Peyer's patch (tissue), 4 donors: Measurements from ENCODE around the gene SNAP25. TPM values are rescaled to one million over a fixed set of nuclear protein-coding genes. Genes with fewer than 3 reads are reported as not detected.

Experiments used
- DNase-seq, 3 donors: peaks; one replicate each; pipeline ENCODE4 v3.0.0-alpha.2; 2017 to 2019
- H3K27ac ChIP-seq, 4 donors: fragments of 200-600 bp; sonication (generic); one replicate each; pipeline ENCODE4 v1.5.1; 2016 to 2019
- H3K27me3 ChIP-seq, 2 donors: fragments of 200-600 bp; sonication (generic); one replicate each; pipeline ENCODE4 v1.5.1; 2019
- H3K36me3 ChIP-seq, 3 donors: fragments of 200-600 bp; sonication (generic); one replicate each; pipeline ENCODE4 v1.5.1; 2016 to 2019
- H3K4me1 ChIP-seq, 4 donors: fragments of 200-600 bp; sonication (generic); one replicate each; pipeline ENCODE4 v1.5.1; 2016 to 2019
- H3K4me3 ChIP-seq, 4 donors: fragments of 200-600 bp; sonication (generic); 1 replicate in 3 of 4; 2 replicates in 1 of 4; pipeline ENCODE4 v1.5.1; 2016 to 2019; ENCODE audit warnings: mild to moderate bottlenecking in 1 of 4
- H3K9me3 ChIP-seq, 4 donors: fragments of 200-600 bp; sonication (generic); one replicate each; pipeline ENCODE4 v1.5.1; 2016 to 2019; ENCODE audit warnings: mild to moderate bottlenecking in 1 of 4
- POLR2A ChIP-seq, 2 donors: fragments of 450-650 bp; IDR thresholded peaks; one replicate each; pipeline ENCODE4 v1.5.1; 2017; ENCODE audit warnings: antibody characterized with exemption in 2 of 2, mild to moderate bottlenecking in 2 of 2, moderate library complexity in 2 of 2
- total RNA-seq, 4 donors: library from RNA; depleted of rRNA; stranded (reverse); fragments of >200 nt; gene quantifications; one replicate each; pipeline ENCODE4 v1.1.0, GENCODE V29; 2016
- TF ChIP-seq, protein P1 (sequence below), 6 experiments: fragments of 450-650 bp in 4 of 6; fragments of 200-600 bp in 2 of 6; sonication (generic) in 1 of 6; IDR thresholded peaks; one replicate each; pipeline ENCODE4 v1.5.1; 2017 to 2019; ENCODE audit warnings: antibody characterized with exemption in 6 of 6, mild to moderate bottlenecking in 3 of 6, moderate library complexity in 1 of 6

SNAP25 gene
- total RNA-seq, 4 donors from 2014 or later: 1.2 to 2.5 (median 1.6) TPM; not detected in 1

- no peak for DNase-seq
- Histone ChIP-seq H3K36me3 (no peaks in the 10 kb centered on the region), H3K9me3 (no peaks in the 10 kb centered on the region)
Measured at GRCh38 chr20:10228330-10228729, 9.7 kb downstream of the SNAP25 start.

DNA sequence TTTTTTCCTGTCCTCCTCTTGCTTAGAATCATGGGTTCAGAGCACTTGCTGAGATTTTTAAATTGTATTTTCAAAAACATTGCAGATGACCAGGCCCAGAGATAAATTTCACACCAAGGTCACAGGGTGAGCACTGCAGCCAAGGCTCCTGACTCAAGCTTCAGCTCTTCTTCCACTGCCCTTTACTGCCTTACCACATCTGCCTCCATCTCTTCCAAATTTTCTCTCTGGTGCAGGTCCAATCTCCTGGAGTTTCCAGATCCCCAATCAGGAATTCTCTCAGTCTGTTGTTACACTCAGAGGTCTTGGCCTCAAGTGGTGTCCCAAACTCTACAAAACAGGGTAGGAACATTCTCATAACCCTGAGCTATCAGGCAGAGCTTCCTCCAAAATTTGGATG, 12.7 kb downstream of the SNAP25 start:
- H3K27me3 ChIP-seq: no peaks in the 10 kb centered on the region
- no peak for DNase-seq
- no peaks in the 10 kb centered on the region for H3K4me1 ChIP-seq
- no peaks in the 10 kb centered on the region for H3K36me3 ChIP-seq
- no peak overlapping the region for H3K4me3 ChIP-seq
- no peaks in the 10 kb centered on the region for H3K9me3 ChIP-seq
- H3K27ac ChIP-seq: no peak overlapping the region
- TF ChIP-seq, protein P1, sequence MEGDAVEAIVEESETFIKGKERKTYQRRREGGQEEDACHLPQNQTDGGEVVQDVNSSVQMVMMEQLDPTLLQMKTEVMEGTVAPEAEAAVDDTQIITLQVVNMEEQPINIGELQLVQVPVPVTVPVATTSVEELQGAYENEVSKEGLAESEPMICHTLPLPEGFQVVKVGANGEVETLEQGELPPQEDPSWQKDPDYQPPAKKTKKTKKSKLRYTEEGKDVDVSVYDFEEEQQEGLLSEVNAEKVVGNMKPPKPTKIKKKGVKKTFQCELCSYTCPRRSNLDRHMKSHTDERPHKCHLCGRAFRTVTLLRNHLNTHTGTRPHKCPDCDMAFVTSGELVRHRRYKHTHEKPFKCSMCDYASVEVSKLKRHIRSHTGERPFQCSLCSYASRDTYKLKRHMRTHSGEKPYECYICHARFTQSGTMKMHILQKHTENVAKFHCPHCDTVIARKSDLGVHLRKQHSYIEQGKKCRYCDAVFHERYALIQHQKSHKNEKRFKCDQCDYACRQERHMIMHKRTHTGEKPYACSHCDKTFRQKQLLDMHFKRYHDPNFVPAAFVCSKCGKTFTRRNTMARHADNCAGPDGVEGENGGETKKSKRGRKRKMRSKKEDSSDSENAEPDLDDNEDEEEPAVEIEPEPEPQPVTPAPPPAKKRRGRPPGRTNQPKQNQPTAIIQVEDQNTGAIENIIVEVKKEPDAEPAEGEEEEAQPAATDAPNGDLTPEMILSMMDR (IDR thresholded peaks at IDR 0.05): no peak
- no peak for TF ChIP-seq POLR2A (IDR thresholded peaks at IDR 0.05)

More at GRCh38 chr20:10228330-10228729, 9.7 kb downstream of the SNAP25 start:
- TF ChIP-seq, protein P1 (IDR thresholded peaks at IDR 0.05): no peak
- no peak for TF ChIP-seq POLR2A (IDR thresholded peaks at IDR 0.05)
- Histone ChIP-seq H3K27me3 (no peaks in the 10 kb centered on the region), H3K4me1 (no peaks in the 10 kb centered on the region), H3K27ac (no peak overlapping the region), H3K4me3 (no peak overlapping the region)

DNA sequence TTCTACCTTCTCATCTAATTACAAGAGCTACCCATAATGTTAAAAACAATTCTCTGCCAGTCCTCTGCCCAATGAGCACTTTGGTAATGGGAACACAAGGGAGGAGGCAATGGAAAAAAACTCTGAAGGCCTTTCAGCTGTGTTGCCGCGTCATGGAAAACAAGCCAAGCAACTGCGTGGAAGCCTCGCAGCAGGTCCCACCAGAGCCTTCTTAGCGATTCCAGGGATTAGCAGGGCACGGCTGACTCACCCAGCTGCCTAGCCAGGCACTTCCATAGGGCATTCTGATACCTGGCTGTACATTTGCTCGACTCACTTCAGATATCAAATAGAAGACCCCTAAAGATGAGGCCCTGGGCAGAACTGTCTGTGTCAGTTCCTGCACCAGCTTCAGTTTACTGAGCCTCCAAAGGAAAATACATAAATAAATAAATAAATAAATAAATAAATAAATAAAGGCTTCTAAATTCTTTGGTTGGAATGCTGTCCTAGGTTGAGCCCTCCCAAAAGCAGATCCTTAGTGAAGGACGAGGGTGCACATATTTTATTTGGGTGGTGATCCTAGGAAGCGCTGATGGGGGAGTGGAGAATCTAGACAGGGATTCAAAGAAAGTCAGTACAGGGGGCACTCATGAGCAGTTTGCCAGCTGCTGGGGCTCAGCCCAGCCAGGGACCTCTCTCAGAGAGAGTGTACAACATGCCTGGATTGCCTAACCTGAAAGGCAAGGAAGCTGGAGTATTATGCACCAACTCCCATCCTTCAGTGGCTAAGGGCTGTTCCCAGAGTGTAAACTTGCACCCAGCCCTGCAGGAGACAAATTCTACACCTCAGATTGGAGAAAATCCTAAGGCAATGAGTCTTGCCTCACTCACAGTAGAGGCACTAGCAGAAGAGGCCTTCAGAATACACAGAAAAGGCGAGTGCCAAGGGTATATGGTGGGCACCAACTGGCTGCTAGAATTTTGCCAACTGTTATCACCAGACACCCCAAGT, 18.2 kb downstream of the SNAP25 start:
- Histone ChIP-seq H3K36me3 (no peaks in the 10 kb centered on the region), H3K27ac (no peak overlapping the region), H3K27me3 (no peaks in the 10 kb centered on the region), H3K9me3 (no peaks in the 10 kb centered on the region), H3K4me3 (no peak overlapping the region), H3K4me1 (no peaks in the 10 kb centered on the region)
- no peak for DNase-seq
- TF ChIP-seq POLR2A (IDR thresholded peaks at IDR 0.05): no peak
- TF ChIP-seq, protein P1 (IDR thresholded peaks at IDR 0.05): no peak

GRCh38 chr20:10239954-10240353, 21.3 kb downstream of the SNAP25 start:
- Histone ChIP-seq H3K9me3 (no peaks in the 10 kb centered on the region), H3K36me3 (no peaks in the 10 kb centered on the region), H3K27ac (no peak overlapping the region), H3K4me3 (no peak overlapping the region), H3K27me3 (no peaks in the 10 kb centered on the region), H3K4me1 (no peaks in the 10 kb centered on the region)
- DNase-seq: no peak
- TF ChIP-seq, protein P1 (IDR thresholded peaks at IDR 0.05): no peak
- TF ChIP-seq POLR2A (IDR thresholded peaks at IDR 0.05): no peak

DNA sequence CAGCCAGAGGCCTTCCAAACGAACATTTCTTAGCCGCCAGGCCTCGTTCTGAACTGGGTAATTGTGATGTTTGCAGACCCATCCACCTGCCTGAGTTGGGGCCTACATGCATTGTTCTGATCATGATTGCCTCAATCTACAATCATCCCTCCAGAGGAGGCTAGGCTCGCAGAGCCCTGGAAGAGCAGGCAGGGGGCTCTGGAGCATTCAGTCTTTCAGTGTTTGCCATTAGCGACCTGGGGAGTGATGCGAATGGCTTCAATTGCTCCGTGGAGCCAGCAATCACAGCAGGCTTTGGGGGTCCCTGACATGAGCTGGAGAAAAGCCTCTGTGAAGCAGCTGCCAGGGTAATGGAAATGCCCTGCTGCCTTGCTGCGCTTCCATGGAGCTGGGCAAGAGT, 22.0 kb downstream of the SNAP25 start:
- Histone ChIP-seq H3K4me3 (no peak overlapping the region), H3K27me3 (no peaks in the 10 kb centered on the region), H3K9me3 (no peaks in the 10 kb centered on the region), H3K36me3 (no peaks in the 10 kb centered on the region), H3K27ac (no peak overlapping the region), H3K4me1 (no peaks in the 10 kb centered on the region)
- no peak for TF ChIP-seq POLR2A (IDR thresholded peaks at IDR 0.05)
- TF ChIP-seq, protein P1 (IDR thresholded peaks at IDR 0.05): no peak
- DNase-seq: no peak
